Activated CD8-positive, alpha-beta memory T cell treated with anti-CD3 and anti-CD28 coated beads for 36 hours (primary cell): ENCODE measurements around the gene SERF2. TPM values are rescaled to one million over a fixed set of nuclear protein-coding genes. Genes with fewer than 3 reads are reported as not detected.
"Not testable (repeated sequence)": the region's sequence is repeated elsewhere in the genome, so short reads cannot be mapped to it uniquely, and the experiment has no call there.

Experiments used
- CTCF ChIA-PET: fragments of 350-600 bp; sonication (Branson Sonifier 250); formaldehyde crosslinking; loops from one replicate; lab custom pipeline; 2021; ENCODE audit warnings: antibody characterized with exemption; lab: Charles Lee
- POLR2A ChIA-PET: fragments of 350-600 bp; sonication (Branson Sonifier 250); formaldehyde crosslinking; loops from one replicate; lab custom pipeline; 2021; ENCODE audit warnings: antibody characterized with exemption; lab: Charles Lee
- total RNA-seq, 2 experiments: library from RNA; stranded (reverse); gene quantifications; one replicate each; pipeline ENCODE4 v1.2.3, GENCODE V29; 2021

SERF2 gene
- 100 to 1,000 TPM; 653 to 655 TPM for total RNA-seq

DNA sequence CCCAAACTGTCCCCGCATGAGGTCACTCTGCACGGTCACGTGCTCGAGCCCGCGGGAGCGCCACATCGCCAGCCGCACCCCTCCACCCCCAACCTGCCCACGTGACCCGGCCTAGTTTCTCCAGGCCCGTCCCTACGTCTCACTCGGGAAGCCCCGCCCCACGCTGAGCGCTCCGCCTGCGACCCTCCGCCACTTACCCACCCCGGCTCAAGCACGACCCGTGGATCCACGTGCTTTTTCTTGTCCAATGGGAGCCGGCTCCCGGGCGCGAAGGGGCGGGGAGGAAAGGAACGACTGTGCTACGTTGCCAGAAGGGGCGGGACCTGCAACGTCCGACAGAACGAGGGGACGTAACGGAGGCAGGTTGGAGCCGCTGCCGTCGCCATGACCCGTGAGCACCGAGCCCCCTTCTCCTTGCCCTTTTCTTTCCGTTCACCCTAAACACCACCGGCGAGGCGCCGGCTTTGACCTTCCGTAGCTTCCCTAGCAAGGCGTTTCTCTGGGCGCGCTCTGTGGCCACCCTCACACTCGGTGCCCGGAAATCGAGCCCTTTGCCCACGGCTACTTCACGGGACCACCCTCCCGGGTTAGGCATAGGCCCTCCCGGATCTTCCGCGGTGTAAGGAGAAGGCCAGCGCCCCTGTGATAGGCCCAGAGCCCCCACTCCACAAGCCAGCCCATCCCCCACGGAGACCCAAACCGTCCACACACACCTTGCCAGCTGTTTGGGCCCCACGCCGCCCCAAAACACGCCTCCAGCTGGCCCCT, at the start of gene SERF2:
Gene SERF2 (plus strand): TSS at position 328 of the 768 bp plus-strand sequence. CDS start 57 bp downstream, at position 385.
- ChIA-PET CTCF (interaction anchor here (1.0 to 1.1 kb wide), 2 partner anchors 8 to 18 kb away, joined by 3 read pairs; partner anchors contain the start of genes HYPK and SERINC4), POLR2A (interaction anchor here (0.6 to 1.3 kb wide), 7 partner anchors 8 to 42 kb away, joined by 3 to 7 read pairs (median 4); partner anchors contain the start of genes ELL3, HYPK, MFAP1 and SERINC4)

GRCh38 chr15:43746245-43746902, 45.7 kb upstream of the SERF2 start, which contains the start of gene PDIA3:
Gene PDIA3 (plus strand): TSS chr15:43746438. CDS start chr15:43746540, 102 bp downstream.
- POLR2A ChIA-PET, result interaction anchor here (1.2 to 1.9 kb wide), 2 partner anchors 22 to 30 kb away, joined by 3 to 5 read pairs; partner anchors contain the start of gene ELL3
- CTCF ChIA-PET, result not testable (repeated sequence)

DNA sequence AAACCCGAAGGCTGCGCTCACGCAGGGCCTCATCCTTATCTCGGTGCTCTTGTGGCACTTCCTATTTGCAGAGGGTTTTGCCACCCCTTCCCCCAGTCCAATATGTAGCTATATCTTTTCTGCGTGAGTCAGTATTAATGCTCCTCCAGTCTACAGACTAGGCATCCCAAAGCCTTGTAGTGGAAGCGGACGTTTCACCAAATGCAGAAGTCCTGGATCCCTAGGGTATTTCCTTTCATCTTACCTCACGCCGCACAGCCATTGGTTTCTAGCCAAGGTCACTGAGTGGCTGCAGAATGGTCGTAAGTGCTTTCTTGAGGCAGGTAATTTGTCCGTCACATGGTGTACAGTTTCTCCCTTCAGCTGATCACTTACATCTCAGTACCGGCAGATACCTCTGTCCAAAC, 45.2 kb upstream of the SERF2 start:
- CTCF ChIA-PET, result not testable (repeated sequence)
- POLR2A ChIA-PET, result interaction anchor here (0.7 to 1.9 kb wide), 3 partner anchors 22 to 251 kb away, joined by 3 to 5 read pairs (median 4); partner anchors contain the start of gene ELL3

DNA sequence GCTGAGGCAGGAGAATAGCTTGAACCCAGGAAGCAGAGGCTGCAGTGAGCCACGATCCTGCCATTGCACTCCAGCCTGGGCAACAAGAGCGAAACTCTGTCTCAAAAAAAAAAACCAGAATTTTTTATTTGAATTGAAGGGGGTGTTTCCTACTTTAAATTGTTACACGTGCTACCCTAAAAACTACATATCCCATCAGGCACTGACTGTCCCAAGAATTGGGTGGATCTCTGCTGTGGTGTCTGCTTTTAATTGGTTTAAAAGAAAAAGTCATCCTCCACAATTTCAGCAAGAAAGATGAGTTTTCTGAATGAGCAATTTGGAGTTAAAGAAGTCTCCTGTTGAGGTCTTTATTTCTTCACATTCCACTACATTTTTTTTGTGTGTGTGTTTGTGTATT, 43.7 kb upstream of the SERF2 start:
- POLR2A ChIA-PET, result interaction anchor here (0.6 kb wide), 2 partner anchors 9 to 77 kb away, joined by 3 to 4 read pairs; no protein-coding TSS in a partner anchor
- CTCF ChIA-PET, result interaction anchor here (0.6 kb wide), 1 partner anchor 785 kb away, joined by 3 read pairs; no protein-coding TSS in a partner anchor

- ChIA-PET CTCF (interaction anchor here (0.7 to 0.8 kb wide), 5 partner anchors 27 to 929 kb away, joined by 3 to 4 read pairs (median 3); partner anchors contain the start of gene ELL3), POLR2A (interaction anchor here (0.6 to 1.2 kb wide), 4 partner anchors 27 to 88 kb away, joined by 4 to 7 read pairs (median 4); partner anchors contain the start of gene ELL3)
Observed at GRCh38 chr15:43749690-43750345, 42.3 kb upstream of the SERF2 start.

- ChIA-PET CTCF (no interaction called here), POLR2A (no interaction called here)
Observed at GRCh38 chr15:43751885-43752284, 40.2 kb upstream of the SERF2 start.

- ChIA-PET POLR2A (no interaction called here), CTCF (no interaction called here)
Observed at GRCh38 chr15:43762824-43763223, 29.3 kb upstream of the SERF2 start.

DNA sequence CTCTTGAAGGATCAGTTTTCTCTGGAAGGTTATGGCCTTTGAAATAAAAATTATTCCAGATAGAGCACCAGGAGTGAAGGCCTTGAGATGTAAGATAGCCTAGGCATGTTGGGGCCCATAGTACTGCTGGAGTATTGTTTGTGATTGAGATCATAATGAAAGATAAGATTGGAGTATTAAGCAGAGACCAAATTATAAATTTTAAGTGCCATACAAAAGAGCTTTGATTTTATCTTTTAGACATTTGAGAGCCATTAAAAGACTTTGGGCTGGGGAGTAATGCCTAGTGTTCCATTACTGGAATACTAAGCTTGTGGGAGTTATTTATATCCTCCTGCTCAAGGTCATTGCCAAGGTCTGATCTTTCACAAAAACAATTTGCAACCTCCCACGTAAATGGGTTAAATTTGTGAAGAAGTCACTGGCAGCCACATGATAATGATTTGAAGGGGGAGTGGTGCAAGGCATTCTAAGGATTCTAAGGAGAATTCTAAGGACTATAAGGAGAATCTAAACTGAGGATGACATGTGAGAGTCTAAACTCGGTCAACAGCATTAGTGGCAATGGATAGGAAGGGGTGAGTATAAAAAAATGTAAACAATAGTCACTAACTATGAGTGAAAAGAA, 28.2 kb upstream of the SERF2 start:
- POLR2A ChIA-PET, result no interaction called here
- CTCF ChIA-PET, result no interaction called here

GRCh38 chr15:43769584-43770228, 22.4 kb upstream of the SERF2 start:
- POLR2A ChIA-PET, result interaction anchor here (0.6 kb wide), 1 partner anchor 46 kb away, joined by 4 read pairs; no protein-coding TSS in a partner anchor
- CTCF ChIA-PET, result interaction anchor here (0.5 to 1.3 kb wide), 6 partner anchors 12 to 99 kb away, joined by 3 to 8 read pairs (median 3); no protein-coding TSS in a partner anchor

DNA sequence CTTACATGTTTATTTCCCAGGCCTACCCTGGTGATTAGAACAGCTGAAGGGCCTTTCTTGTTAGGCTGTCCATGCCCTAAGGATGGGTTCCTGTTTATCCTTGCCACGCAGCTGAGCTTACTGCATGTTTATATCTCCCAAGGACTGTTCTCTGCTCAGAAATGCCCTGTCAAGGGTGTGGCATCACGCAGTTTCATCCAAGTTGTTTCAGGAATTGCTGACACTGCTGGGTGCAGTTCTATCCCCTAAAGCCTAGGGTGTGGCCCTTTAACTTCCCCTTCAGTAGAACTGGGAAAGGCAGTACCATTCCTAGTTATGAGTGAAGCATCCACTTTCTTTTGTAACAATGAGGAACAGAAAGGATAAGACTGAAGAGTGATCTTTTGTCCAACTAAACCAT, 20.3 kb upstream of the SERF2 start:
- ChIA-PET CTCF (no interaction called here), POLR2A (no interaction called here)

DNA sequence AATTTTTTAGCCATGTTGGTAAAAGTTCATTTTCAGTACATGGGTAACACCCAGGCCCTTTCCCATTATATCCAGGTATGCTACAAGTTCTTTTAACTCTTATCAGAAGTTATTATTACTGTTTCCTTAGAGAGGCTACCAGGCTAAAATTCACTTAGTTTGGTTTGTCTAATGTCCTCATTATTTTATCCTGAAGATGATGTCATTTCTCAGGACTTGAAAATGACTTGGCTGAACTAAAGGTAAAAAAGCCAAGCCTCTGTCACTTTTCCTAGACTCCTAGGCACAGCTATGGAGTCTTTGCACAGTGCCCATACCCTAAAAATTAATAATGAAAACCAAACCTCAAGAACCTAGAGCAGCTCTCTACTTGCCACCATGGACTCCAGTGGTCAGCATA, 19.5 kb upstream of the SERF2 start:
- CTCF ChIA-PET, result no interaction called here
- POLR2A ChIA-PET, result no interaction called here

GRCh38 chr15:43774062-43774461, 18.1 kb upstream of the SERF2 start:
- POLR2A ChIA-PET, result no interaction called here

DNA sequence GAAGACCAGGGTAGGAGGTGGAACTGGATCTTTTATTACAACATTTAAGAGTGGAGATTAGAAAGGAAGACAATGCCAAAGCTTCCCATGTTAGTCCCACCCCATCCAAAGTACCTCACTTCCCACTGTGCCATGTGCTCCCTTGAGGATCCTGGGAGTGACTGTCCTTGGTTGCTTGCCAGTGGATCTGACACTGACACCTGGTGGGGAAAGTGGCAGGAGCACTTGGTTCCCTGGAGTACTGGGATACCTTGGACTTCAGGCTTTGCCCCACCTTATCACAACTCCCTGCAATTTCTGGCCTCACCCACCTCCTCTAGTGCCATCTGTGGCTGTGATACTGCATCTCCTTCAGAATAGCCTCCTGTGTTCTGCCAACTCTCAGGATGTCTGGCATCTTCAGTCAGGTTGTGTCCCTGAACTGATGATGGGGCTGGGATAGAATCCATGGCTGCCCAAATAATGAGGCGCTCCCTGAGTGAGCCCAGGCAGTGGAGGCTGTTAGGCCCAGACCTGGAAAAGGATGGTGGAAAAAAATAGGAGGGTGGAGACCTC, 16.6 kb upstream of the SERF2 start:
- POLR2A ChIA-PET, result interaction anchor here (0.6 kb wide), 2 partner anchors 8 to 55 kb away, joined by 4 read pairs; no protein-coding TSS in a partner anchor
- CTCF ChIA-PET, result interaction anchor here (0.6 to 2.8 kb wide), 3 partner anchors 13 to 74 kb away, joined by 3 to 11 read pairs (median 4); no protein-coding TSS in a partner anchor

More at GRCh38 chr15:43774062-43774461, 18.1 kb upstream of the SERF2 start:
- CTCF ChIA-PET, result no interaction called here

GRCh38 chr15:43776101-43776717, 15.9 kb upstream of the SERF2 start:
- ChIA-PET POLR2A (interaction anchor here (0.5 to 1.2 kb wide), 9 partner anchors 15 to 54 kb away, joined by 3 to 5 read pairs (median 4); partner anchors contain the start of genes HYPK, PDIA3 and SERINC4), CTCF (interaction anchor here (0.5 to 2.8 kb wide), 6 partner anchors 13 to 75 kb away, joined by 3 to 11 read pairs (median 4); partner anchors contain the start of gene MFAP1)

DNA sequence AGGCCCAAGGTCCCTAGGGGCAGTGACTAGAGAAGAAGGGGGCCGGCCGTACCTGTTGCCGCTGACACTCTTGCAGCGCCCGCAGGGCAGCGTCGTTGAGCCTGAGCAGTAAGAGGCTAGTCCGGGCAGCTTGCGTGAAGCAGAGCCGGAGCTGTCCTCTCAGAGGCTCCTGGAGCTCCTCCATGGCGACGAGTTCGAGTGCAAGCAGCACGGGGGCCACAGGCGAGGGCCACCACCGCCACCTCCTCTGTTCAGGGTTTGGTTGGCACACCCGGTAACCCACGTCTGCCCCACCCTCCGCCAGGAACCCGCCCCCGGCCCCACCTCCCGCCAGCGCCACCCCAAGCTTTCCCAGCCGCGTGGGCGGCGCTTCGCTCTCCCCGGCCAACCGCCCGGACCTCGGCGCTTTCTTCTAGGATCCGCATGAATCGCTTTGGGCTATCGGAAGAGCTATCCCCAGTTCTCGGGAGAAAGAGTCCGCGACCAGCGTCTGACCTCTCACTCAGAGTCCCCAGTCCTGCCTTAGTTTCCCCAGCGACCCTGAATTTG, 15.3 kb upstream of the SERF2 start, which contains the start of gene ELL3:
Gene ELL3 (minus strand): TSS at position 249 of the 549 bp plus-strand sequence. CDS start 65 bp downstream, at position 184.
- ChIA-PET POLR2A (interaction anchor here (0.5 to 1.2 kb wide), 9 partner anchors 15 to 54 kb away, joined by 3 to 5 read pairs (median 4); partner anchors contain the start of genes HYPK, PDIA3 and SERINC4), CTCF (interaction anchor here (0.5 to 2.8 kb wide), 7 partner anchors 9 to 50 kb away, joined by 3 to 11 read pairs (median 3); partner anchors contain the start of gene MFAP1)
